Ovary (tissue), 3 donors: ENCODE measurements around the gene NUDT4.

Experiments used
- POLR2A ChIP-seq: fragments of 450-650 bp; IDR thresholded peaks from one replicate; pipeline ENCODE4 v1.6.1; 2017; ENCODE audit warnings: antibody characterized with exemption, mild to moderate bottlenecking, moderate library complexity
- TF ChIP-seq, protein P1 (sequence below), 3 donors: fragments of 450-650 bp in 2 of 3; fragments of 200-600 bp in 1 of 3; IDR thresholded peaks; one replicate each; pipeline versions ENCODE4 v1.5.1 to v1.8.0; 2016 to 2022; ENCODE audit warnings: antibody characterized with exemption in 3 of 3, mild to moderate bottlenecking in 1 of 3
- donor health status: DM: no; HTN: no; CAD: no.

- TF ChIP-seq, protein P1, sequence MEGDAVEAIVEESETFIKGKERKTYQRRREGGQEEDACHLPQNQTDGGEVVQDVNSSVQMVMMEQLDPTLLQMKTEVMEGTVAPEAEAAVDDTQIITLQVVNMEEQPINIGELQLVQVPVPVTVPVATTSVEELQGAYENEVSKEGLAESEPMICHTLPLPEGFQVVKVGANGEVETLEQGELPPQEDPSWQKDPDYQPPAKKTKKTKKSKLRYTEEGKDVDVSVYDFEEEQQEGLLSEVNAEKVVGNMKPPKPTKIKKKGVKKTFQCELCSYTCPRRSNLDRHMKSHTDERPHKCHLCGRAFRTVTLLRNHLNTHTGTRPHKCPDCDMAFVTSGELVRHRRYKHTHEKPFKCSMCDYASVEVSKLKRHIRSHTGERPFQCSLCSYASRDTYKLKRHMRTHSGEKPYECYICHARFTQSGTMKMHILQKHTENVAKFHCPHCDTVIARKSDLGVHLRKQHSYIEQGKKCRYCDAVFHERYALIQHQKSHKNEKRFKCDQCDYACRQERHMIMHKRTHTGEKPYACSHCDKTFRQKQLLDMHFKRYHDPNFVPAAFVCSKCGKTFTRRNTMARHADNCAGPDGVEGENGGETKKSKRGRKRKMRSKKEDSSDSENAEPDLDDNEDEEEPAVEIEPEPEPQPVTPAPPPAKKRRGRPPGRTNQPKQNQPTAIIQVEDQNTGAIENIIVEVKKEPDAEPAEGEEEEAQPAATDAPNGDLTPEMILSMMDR (IDR thresholded peaks at IDR 0.05), result no peak
- TF ChIP-seq POLR2A, result no peak
Observed at GRCh38 chr12:93360688-93361087, 17.0 kb upstream of the NUDT4 start.
